NK-92 (cell line): ENCODE measurements around the gene TBPL2.

ENCODE experiments used
- DNase-seq: peaks from one replicate; lab custom pipeline; 2025; ENCODE audit not compliant: unreplicated experiment; lab: John Stamatoyannopoulos, UW

Gene TBPL2

GRCh38 chr14:55366271-55366670, 74.1 kb downstream of the TBPL2 start:
- DNase-seq = no peak
